ENCODE measurements around the gene SPACA5B. TPM values are rescaled to one million over a fixed set of nuclear protein-coding genes. Genes with fewer than 3 reads are reported as not detected.
"Not testable (repeated sequence)": the region's sequence is repeated elsewhere in the genome, so short reads cannot be mapped to it uniquely, and the experiment has no call there.

The SPACA5B gene
- total RNA-seq, 2 donors from 2014 or later: not detected

- no peak for DNase-seq
- Mint-ChIP-seq H3K4me1 (ENCODE audit: low read depth) (no peaks in the 10 kb centered on the region), H3K36me3 (ENCODE audit: insufficient read depth in 2 of 2) (peaks cover 0 to 1% of the 10 kb centered on the region in 2 donors), H3K27me3 (ENCODE audit: low read depth) (peaks cover 40% of the 10 kb centered on the region), H3K4me3 (no peak overlapping the region), H3K27ac (no peak overlapping the region), H3K9me3 (no peaks in the 10 kb centered on the region)
- ATAC-seq (replicated peaks in 1 of 2): no peak
Observed at GRCh38 chrX:48153769-48154168, 23.3 kb downstream of the SPACA5B start.

GRCh38 chrX:48154796-48155195 is 24.4 kb downstream of the SPACA5B start:
- DNase-seq (no peak), ATAC-seq (replicated peaks in 1 of 2) (no peak)
- Mint-ChIP-seq H3K27ac (no peak overlapping the region), H3K4me3 (no peak overlapping the region), H3K9me3 (no peaks in the 10 kb centered on the region), H3K27me3 (ENCODE audit: low read depth) (peaks cover 43% of the 10 kb centered on the region), H3K4me1 (ENCODE audit: low read depth) (no peaks in the 10 kb centered on the region), H3K36me3 (ENCODE audit: insufficient read depth in 2 of 2) (peaks cover 0 to 1% of the 10 kb centered on the region in 2 donors)

- H3K4me3 Mint-ChIP-seq: no peak overlapping the region
- H3K4me1 Mint-ChIP-seq (ENCODE audit: low read depth): no peaks in the 10 kb centered on the region
- peaks cover 0 to 1% of the 10 kb centered on the region in 2 donors for H3K36me3 Mint-ChIP-seq (ENCODE audit: insufficient read depth in 2 of 2)
- ATAC-seq (replicated peaks in 1 of 2) (no peak), DNase-seq (no peak)
- H3K9me3 Mint-ChIP-seq: no peaks in the 10 kb centered on the region
- H3K27ac Mint-ChIP-seq: no peak overlapping the region
- H3K27me3 Mint-ChIP-seq (ENCODE audit: low read depth): peaks cover 44% of the 10 kb centered on the region
Observed at GRCh38 chrX:48156014-48156413, 25.6 kb downstream of the SPACA5B start.

GRCh38 chrX:48165241-48165640 is 34.8 kb downstream of the SPACA5B start:
- DNase-seq (no peak), ATAC-seq (replicated peaks in 1 of 2) (no peak)
- H3K27ac Mint-ChIP-seq: no peak overlapping the region
- H3K4me3 Mint-ChIP-seq: no peak overlapping the region
- H3K9me3 Mint-ChIP-seq: no peaks in the 10 kb centered on the region
- no peaks in the 10 kb centered on the region for H3K4me1 Mint-ChIP-seq (ENCODE audit: low read depth)
- peaks cover 41% of the 10 kb centered on the region for H3K27me3 Mint-ChIP-seq (ENCODE audit: low read depth)
- no peaks in the 10 kb centered on the region for H3K36me3 Mint-ChIP-seq (ENCODE audit: insufficient read depth in 2 of 2)

GRCh38 chrX:48166322-48166721 is 35.9 kb downstream of the SPACA5B start:
- H3K9me3 Mint-ChIP-seq, DNase-seq, H3K4me3 Mint-ChIP-seq: not testable (repeated sequence)

GRCh38 chrX:48179691-48180090 is 49.3 kb downstream of the SPACA5B start:
- peaks cover 46% of the 10 kb centered on the region for H3K27me3 Mint-ChIP-seq (ENCODE audit: low read depth)
- H3K4me1 Mint-ChIP-seq (ENCODE audit: low read depth): no peaks in the 10 kb centered on the region
- H3K36me3 Mint-ChIP-seq (ENCODE audit: insufficient read depth in 2 of 2): no peaks in the 10 kb centered on the region
- no peak overlapping the region for H3K4me3 Mint-ChIP-seq
- no peak overlapping the region for H3K27ac Mint-ChIP-seq
- H3K9me3 Mint-ChIP-seq: no peaks in the 10 kb centered on the region
- ATAC-seq (replicated peaks in 1 of 2) (no peak), DNase-seq (no peak)

More at GRCh38 chrX:48166322-48166721, 35.9 kb downstream of the SPACA5B start:
- ATAC-seq (replicated peaks in 1 of 2); H3K27ac Mint-ChIP-seq; H3K36me3 Mint-ChIP-seq (ENCODE audit: insufficient read depth in 2 of 2); H3K4me1 Mint-ChIP-seq (ENCODE audit: low read depth): not testable (repeated sequence)
- H3K27me3 Mint-ChIP-seq (ENCODE audit: low read depth): peaks cover 30% of the 10 kb centered on the region

- H3K9me3 Mint-ChIP-seq: no peaks in the 10 kb centered on the region
Observed at GRCh38 chrX:48180811-48181210, 50.4 kb downstream of the SPACA5B start.

GRCh38 chrX:48181882-48182281 is 51.5 kb downstream of the SPACA5B start:
- not testable (repeated sequence) for H3K4me3 Mint-ChIP-seq; H3K4me1 Mint-ChIP-seq (ENCODE audit: low read depth); H3K36me3 Mint-ChIP-seq (ENCODE audit: insufficient read depth in 2 of 2); H3K9me3 Mint-ChIP-seq; ATAC-seq (replicated peaks in 1 of 2); DNase-seq; H3K27ac Mint-ChIP-seq
- peaks cover 66% of the 10 kb centered on the region for H3K27me3 Mint-ChIP-seq (ENCODE audit: low read depth)

More at GRCh38 chrX:48180811-48181210, 50.4 kb downstream of the SPACA5B start:
- no peak overlapping the region for H3K27ac Mint-ChIP-seq
- no peak for DNase-seq
- peaks cover 57% of the 10 kb centered on the region for H3K27me3 Mint-ChIP-seq (ENCODE audit: low read depth)
- ATAC-seq (replicated peaks in 1 of 2): no peak
- no peaks in the 10 kb centered on the region for H3K4me1 Mint-ChIP-seq (ENCODE audit: low read depth)
- no peaks in the 10 kb centered on the region for H3K36me3 Mint-ChIP-seq (ENCODE audit: insufficient read depth in 2 of 2)
- H3K4me3 Mint-ChIP-seq: no peak overlapping the region

Other genes with a start within 250 kb of the SPACA5B start
- gene ZNF182, start 126.6 kb upstream of the SPACA5B start, total RNA-seq: 10 to 100 TPM in 1 of 2 donors, 1 to 10 TPM in 1; 9.1 to 11.4 TPM
- gene SPACA5, start 123.6 kb upstream of the SPACA5B start, total RNA-seq: not detected
- 1 to 10 TPM; 2.3 to 3.4 TPM for gene ZNF630, start 59.0 kb upstream of the SPACA5B start, total RNA-seq
- gene SSX5, start 66.2 kb downstream of the SPACA5B start, total RNA-seq: not detected
- not detected for gene SSX1, start 124.8 kb downstream of the SPACA5B start, total RNA-seq
- gene SSX3, start 226.1 kb downstream of the SPACA5B start, total RNA-seq: not detected

Data from activated T-cell treated with anti-CD3 and anti-CD28 coated beads, Interleukin-2, amount 50 U/mL, for 72 hours (primary cell).